Transverse colon (tissue), 4 donors: ENCODE measurements around the gene C10orf143. TPM values are rescaled to one million over a fixed set of nuclear protein-coding genes. Genes with fewer than 3 reads are reported as not detected.

Source experiments
- DNase-seq: peaks from one replicate; pipeline ENCODE4 v3.0.0-alpha.2; 2019
- H3K27ac ChIP-seq, 4 donors: fragments of 200-600 bp; sonication (generic); 2 replicates each; pipeline ENCODE4 v1.5.1; 2016 to 2018; ENCODE audit warnings: inconsistent platforms in 4 of 4
- H3K27me3 ChIP-seq: fragments of 200-600 bp; sonication (generic); 2 replicates; pipeline ENCODE4 v1.5.1; 2017; ENCODE audit warnings: inconsistent platforms
- H3K36me3 ChIP-seq, 4 donors: fragments of 200-600 bp; sonication (generic); 2 replicates each; pipeline ENCODE4 v1.5.1; 2017 to 2019; ENCODE audit warnings: inconsistent platforms in 4 of 4
- H3K4me1 ChIP-seq, 4 donors: fragments of 200-600 bp; sonication (generic); 2 replicates each; pipeline ENCODE4 v1.5.1; 2017 to 2020; ENCODE audit warnings: inconsistent platforms in 4 of 4
- H3K4me3 ChIP-seq, 4 donors: fragments of 200-600 bp; sonication (generic); 1 replicate in 1 of 4; 2 replicates in 3 of 4; pipeline versions ENCODE4 v1.5.1 to v1.6.1; 2017 to 2019; ENCODE audit warnings: inconsistent platforms in 4 of 4
- H3K9me3 ChIP-seq, 2 donors: fragments of 200-600 bp; sonication (generic); 2 replicates each; pipeline ENCODE4 v1.5.1; 2017 to 2019; ENCODE audit warnings: inconsistent platforms in 2 of 2
- CTCF ChIP-seq, 5 experiments: fragments of 200-600 bp in 3 of 5; fragments of 450-650 bp in 2 of 5; sonication (generic) in 3 of 5; IDR thresholded peaks; 1 replicate in 2 of 5; 2 replicates in 3 of 5; pipeline ENCODE4 v1.5.1; 2016 to 2017; ENCODE audit warnings: antibody characterized with exemption in 5 of 5, inconsistent platforms in 3 of 5, mild to moderate bottlenecking in 2 of 5, moderate library complexity in 1 of 5
- EP300 ChIP-seq: sonication (generic); formaldehyde crosslinking; IDR thresholded peaks from one replicate; pipeline ENCODE4 v1.6.1; 2017; ENCODE audit warnings: antibody characterized with exemption, low read depth
- POLR2A ChIP-seq: fragments of 450-650 bp; IDR thresholded peaks from one replicate; pipeline ENCODE4 v1.6.1; 2016; ENCODE audit warnings: antibody characterized with exemption, mild to moderate bottlenecking, moderate library complexity
- POLR2AphosphoS5 ChIP-seq, 3 donors: sonication (generic); formaldehyde crosslinking; IDR thresholded peaks; one replicate each; pipeline ENCODE4 v1.6.1; 2016; ENCODE audit warnings: antibody characterized with exemption in 3 of 3
- WGBS, 2 donors: methylation state at CpG; one replicate each; pipeline ENCODE4 v1.1.5; 2018; ENCODE audit warnings: low coverage in 1 of 2; 5-methylcytosine and 5-hydroxymethylcytosine counted together
- in situ Hi-C, 4 donors: fragments of 200-750 bp; cut with MboI; loops; one replicate each; pipeline versions ENCODE4 v1.15.0 to v1.15.1; 2017; ENCODE audit warnings: low sequenced_read_pairs in 3 of 4, low pct_ligation_motif_present in 1 of 4, low pct_unique_long_range_greater_than_20kb in 1 of 4
- intact Hi-C: fragments of 100-400 bp; cut with DNase I; formaldehyde crosslinking; loops from one replicate; pipeline ENCODE4 v1.15.1; 2023; ENCODE audit warnings: low total_unique reads
- total RNA-seq, 4 donors: library from RNA; depleted of rRNA; stranded (reverse); fragments of >200 nt; gene quantifications; one replicate each; pipeline ENCODE4 v1.1.0, GENCODE V29; 2016

Gene C10orf143
- total RNA-seq, 4 donors from 2014 or later, result 3.8 to 4.0 TPM; not detected in 2

- H3K36me3 ChIP-seq, result no peaks in the 10 kb centered on the region
- H3K4me1 ChIP-seq, result no peaks in the 10 kb centered on the region
- no peak for TF ChIP-seq POLR2AphosphoS5 (IDR thresholded peaks at IDR 0.05)
- no peak for TF ChIP-seq POLR2A
- no peak for TF ChIP-seq EP300
- TF ChIP-seq CTCF (IDR thresholded peaks at IDR 0.05), result no peak
- H3K27ac ChIP-seq, result no peak overlapping the region
- intact Hi-C loops, result no loop called here
- in situ Hi-C loops, result no loop called here
- no peak overlapping the region for H3K4me3 ChIP-seq
- H3K27me3 ChIP-seq, result no peaks in the 10 kb centered on the region
- WGBS, 2 donors, result 81% methylated on average over 25 of the region's 30 CpGs; no CpG with 5 or more reads in 1 of the 2 donors
- H3K9me3 ChIP-seq, result no peaks in the 10 kb centered on the region
- no peak for DNase-seq
These were observed 65.5 kb downstream of the C10orf143 start for GRCh38 chr10:130045091-130045652.

DNA sequence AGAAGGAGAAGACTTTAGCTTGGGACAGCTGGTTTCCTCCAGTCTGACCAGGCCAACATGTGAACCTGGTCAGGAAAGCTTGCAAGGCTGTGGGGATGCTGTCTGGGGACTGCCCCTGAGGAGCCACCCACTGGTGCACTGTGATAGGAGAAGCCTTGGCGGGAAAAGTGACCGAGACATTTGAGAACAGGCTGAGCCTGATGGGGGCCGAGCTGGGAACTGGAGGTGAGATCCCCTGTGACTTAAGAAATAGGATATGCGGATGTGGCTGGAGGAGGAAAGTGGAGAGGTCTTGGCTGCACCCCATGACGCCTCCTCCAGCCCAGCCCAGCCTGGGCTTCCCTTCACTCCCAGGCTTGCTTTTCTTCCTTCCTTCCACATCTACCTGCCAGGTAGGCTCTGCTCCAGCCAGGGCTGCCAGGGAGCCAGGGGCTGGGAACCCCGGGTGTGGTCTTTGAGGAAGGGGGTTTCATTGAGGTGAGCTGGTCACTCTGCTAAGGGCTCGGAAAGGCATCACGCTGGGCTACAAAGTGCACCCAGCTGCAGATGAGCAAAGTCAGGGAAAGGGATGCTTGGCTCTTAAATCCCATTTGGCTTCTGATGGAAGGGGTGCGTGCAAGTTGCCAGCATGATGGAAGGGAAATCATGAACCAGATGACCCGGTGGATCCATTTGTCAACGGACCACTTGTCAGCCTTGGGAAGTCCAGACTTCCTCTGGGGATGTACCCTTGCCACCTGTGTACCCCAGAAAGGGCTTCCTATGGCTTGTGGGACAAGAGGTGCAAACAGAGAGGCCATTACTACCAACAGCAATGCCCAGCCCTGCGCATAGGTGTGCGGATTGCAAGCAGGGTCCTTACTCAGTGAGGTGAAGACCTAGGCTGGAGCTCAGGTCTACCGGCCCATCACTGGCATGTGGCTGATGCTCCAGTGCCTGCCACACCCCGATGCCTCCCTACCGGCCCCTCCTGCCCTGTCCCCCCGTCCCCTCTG lies 66.3 kb downstream of the C10orf143 start:
- Histone ChIP-seq H3K27me3 (no peaks in the 10 kb centered on the region), H3K27ac (no peak overlapping the region), H3K9me3 (no peaks in the 10 kb centered on the region), H3K36me3 (no peaks in the 10 kb centered on the region), H3K4me3 (no peak overlapping the region), H3K4me1 (no peaks in the 10 kb centered on the region)
- DNase-seq, result no peak
- 81 to 82% methylated on average over 7 to 17 of the region's 17 CpGs for WGBS, 2 donors
- in situ Hi-C loops, result no loop called here
- TF ChIP-seq POLR2A (no peak), CTCF (IDR thresholded peaks at IDR 0.05) (no peak), EP300 (no peak), POLR2AphosphoS5 (IDR thresholded peaks at IDR 0.05) (no peak)
- intact Hi-C loops, result no loop called here

GRCh38 chr10:130043491-130043890 lies 67.1 kb downstream of the C10orf143 start:
- in situ Hi-C loops (no loop called here), intact Hi-C loops (no loop called here)
- H3K4me1 ChIP-seq, result no peaks in the 10 kb centered on the region
- no peak overlapping the region for H3K27ac ChIP-seq
- no peak overlapping the region for H3K4me3 ChIP-seq
- WGBS, 2 donors, result 70% methylated on average over 8 of the region's 8 CpGs; no CpG with 5 or more reads in 1 of the 2 donors
- no peaks in the 10 kb centered on the region for H3K27me3 ChIP-seq
- no peak for DNase-seq
- TF ChIP-seq CTCF (IDR thresholded peaks at IDR 0.05) (no peak), EP300 (no peak), POLR2AphosphoS5 (IDR thresholded peaks at IDR 0.05) (no peak), POLR2A (no peak)
- no peaks in the 10 kb centered on the region for H3K9me3 ChIP-seq
- H3K36me3 ChIP-seq, result no peaks in the 10 kb centered on the region

GRCh38 chr10:130042381-130042780 lies 68.2 kb downstream of the C10orf143 start:
- 71% methylated on average over 14 of the region's 14 CpGs; no CpG with 5 or more reads in 1 of the 2 donors for WGBS, 2 donors
- TF ChIP-seq CTCF (IDR thresholded peaks at IDR 0.05) (no peak), POLR2A (no peak), EP300 (no peak), POLR2AphosphoS5 (IDR thresholded peaks at IDR 0.05) (no peak)

More at GRCh38 chr10:130042381-130042780, 68.2 kb downstream of the C10orf143 start:
- DNase-seq, result no peak
- no peaks in the 10 kb centered on the region for H3K27me3 ChIP-seq
- in situ Hi-C loops (no loop called here), intact Hi-C loops (no loop called here)
- H3K4me1 ChIP-seq, result no peaks in the 10 kb centered on the region
- no peaks in the 10 kb centered on the region for H3K36me3 ChIP-seq
- no peak overlapping the region for H3K27ac ChIP-seq
- no peaks in the 10 kb centered on the region for H3K9me3 ChIP-seq
- H3K4me3 ChIP-seq, result no peak overlapping the region
